ENCODE data around the gene PINK1. TPM values are rescaled to one million over a fixed set of nuclear protein-coding genes. Genes with fewer than 3 reads are reported as not detected.

Gene PINK1
- total RNA-seq, 2 experiments from 2014 or later = 1.9 to 2.1 TPM

DNA sequence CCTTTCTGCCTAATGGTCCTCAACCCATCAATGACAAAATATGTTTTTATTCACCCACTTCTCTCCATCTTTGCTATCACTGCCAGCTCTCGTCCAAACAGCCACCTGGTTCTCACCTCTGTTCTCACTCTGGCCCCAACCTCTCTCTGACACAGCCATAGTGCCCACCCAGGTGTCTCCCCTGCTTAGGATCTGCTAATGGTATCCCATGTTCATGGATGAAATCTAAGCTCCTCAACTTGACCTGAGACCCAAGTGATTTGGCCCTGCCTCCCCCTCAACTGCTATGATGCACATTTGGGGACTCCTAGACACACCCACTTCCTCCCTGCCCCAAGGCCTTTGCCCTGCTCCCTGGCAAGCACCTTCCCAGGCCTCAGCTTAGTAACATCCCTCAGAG is 58.6 kb downstream of the PINK1 start:
- no peak overlapping the region for H3K27ac Mint-ChIP-seq
- H3K27me3 Mint-ChIP-seq = no peaks in the 10 kb centered on the region
- DNase-seq = no peak
- no peak overlapping the region for H3K4me3 Mint-ChIP-seq
- no peaks in the 10 kb centered on the region for H3K9me3 Mint-ChIP-seq
- H3K4me1 Mint-ChIP-seq = peaks cover 7% of the 10 kb centered on the region
- H3K36me3 Mint-ChIP-seq = no peaks in the 10 kb centered on the region

DNA sequence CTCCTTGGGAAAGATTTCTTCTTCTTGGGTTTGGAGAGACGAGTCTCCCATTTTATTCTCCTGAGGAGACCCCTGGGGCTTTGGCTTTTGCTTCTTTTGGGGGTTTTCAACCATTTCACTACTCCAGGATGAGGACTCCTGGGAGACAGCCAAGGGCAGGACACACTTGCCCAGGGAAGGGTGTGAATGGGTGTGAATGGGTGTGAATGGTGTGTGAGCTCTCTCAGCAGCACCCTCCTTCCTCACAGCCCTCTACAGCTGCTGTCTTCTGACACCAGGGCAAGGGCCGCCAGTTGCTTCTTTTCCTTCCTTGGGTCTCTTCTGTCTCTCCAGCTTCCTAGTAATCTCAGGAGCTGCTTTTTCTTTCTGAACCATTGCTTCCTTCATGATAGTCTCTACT is 60.4 kb downstream of the PINK1 start:
- Mint-ChIP-seq H3K36me3 (no peaks in the 10 kb centered on the region), H3K27ac (no peak overlapping the region), H3K4me1 (peaks cover 7% of the 10 kb centered on the region), H3K27me3 (no peaks in the 10 kb centered on the region), H3K9me3 (no peaks in the 10 kb centered on the region), H3K4me3 (no peak overlapping the region)
- no peak for DNase-seq

DNA sequence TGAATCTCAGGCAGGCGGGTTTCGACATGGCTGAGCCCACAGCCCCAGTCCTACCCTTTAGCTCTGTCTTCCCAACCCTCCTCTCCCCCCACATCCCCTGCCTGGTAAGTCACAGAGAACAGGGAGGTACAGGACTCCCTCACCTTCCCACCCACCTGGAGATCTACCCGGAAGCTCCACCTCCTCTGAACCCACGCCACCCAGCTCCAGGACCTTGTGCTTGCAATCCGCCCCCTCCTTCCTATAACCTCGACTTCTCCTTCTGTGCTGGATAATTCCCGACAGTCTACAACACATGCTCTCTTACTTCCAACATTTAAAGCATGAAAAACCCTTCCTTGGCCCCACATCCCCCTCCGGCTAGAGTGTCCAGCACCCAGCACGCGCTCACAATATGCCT is 62.3 kb downstream of the PINK1 start:
- H3K4me3 Mint-ChIP-seq = peak overlapping the region; percentile 78
- no peak for DNase-seq
- H3K36me3 Mint-ChIP-seq = no peaks in the 10 kb centered on the region
- H3K4me1 Mint-ChIP-seq = peaks cover 7% of the 10 kb centered on the region
- no peak overlapping the region for H3K27ac Mint-ChIP-seq
- no peaks in the 10 kb centered on the region for H3K27me3 Mint-ChIP-seq
- no peaks in the 10 kb centered on the region for H3K9me3 Mint-ChIP-seq

DNA sequence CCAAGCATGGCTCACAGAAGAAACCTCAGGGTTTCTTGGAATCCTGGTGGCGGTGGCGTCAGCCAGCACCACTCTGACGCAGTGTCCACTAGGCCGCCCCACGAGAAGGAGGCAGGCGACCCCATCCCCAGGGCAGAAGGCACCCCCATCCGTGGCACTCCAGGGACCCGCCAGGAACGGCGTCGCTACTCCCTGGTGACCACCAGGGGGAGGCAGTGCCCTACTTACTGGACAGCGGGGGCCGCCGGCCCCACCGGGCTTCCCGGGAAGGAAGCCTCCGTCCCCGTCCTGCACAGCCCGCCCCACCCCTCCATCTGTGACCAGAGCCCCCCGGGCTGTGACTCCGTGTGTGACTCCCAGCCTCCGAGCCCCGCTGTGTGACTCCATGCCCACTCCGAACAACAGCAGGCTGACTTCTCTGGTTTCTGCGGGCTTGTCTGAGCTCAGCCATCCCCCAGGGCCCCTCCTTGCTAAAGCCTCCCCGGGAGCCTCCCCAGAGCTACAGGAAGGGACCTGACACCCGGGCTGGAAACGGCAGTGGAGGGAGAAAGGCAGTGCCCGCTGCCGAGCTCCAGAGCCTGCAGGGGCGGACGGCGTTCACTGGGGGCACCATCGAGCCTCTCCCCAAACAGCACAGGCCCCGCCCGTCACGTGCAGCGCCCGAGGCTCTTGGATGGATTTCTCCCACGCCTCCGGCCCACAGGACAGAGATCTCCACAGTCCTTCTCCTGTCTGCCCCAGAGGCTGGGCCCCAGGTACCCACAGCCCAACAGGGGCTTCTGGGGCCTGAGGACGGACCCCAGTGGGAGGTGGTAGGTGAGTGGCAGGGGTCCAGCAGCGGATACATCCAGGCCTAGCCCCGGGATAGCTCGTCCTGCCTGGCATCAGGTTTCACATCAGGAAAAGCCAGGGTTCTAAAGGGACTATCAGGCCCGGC is 63.4 kb downstream of the PINK1 start:
- H3K4me1 Mint-ChIP-seq = peaks cover 7% of the 10 kb centered on the region
- no peaks in the 10 kb centered on the region for H3K36me3 Mint-ChIP-seq
- H3K4me3 Mint-ChIP-seq = peak overlapping the region; percentile 78
- peak overlapping the region; percentile 25 for H3K27ac Mint-ChIP-seq
- no peaks in the 10 kb centered on the region for H3K9me3 Mint-ChIP-seq
- peak; percentile 78 for DNase-seq
- H3K27me3 Mint-ChIP-seq = no peaks in the 10 kb centered on the region

DNA sequence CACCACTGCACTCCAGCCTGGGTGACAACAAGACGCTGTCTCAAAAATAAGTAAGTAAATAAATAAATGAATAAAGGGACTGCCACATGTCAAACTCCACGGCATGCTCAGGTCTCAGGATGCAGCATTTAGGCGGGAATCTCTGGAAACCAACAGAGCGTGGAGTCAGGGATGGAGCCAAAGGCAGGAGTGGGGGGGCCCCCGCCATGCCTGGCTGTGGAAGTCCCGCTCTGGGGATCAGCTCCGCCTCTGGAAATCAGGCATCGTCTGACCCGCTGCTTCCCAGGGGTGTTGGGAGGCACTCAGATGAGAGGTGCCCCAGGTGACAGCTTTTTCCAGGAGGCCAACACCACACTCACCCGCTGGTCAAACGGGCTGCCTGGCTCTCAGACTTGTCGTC is 64.3 kb downstream of the PINK1 start:
- no peaks in the 10 kb centered on the region for H3K9me3 Mint-ChIP-seq
- no peak overlapping the region for H3K27ac Mint-ChIP-seq
- no peaks in the 10 kb centered on the region for H3K36me3 Mint-ChIP-seq
- H3K27me3 Mint-ChIP-seq = no peaks in the 10 kb centered on the region
- H3K4me1 Mint-ChIP-seq = peaks cover 7% of the 10 kb centered on the region
- no peak for DNase-seq
- H3K4me3 Mint-ChIP-seq = no peak overlapping the region

DNA sequence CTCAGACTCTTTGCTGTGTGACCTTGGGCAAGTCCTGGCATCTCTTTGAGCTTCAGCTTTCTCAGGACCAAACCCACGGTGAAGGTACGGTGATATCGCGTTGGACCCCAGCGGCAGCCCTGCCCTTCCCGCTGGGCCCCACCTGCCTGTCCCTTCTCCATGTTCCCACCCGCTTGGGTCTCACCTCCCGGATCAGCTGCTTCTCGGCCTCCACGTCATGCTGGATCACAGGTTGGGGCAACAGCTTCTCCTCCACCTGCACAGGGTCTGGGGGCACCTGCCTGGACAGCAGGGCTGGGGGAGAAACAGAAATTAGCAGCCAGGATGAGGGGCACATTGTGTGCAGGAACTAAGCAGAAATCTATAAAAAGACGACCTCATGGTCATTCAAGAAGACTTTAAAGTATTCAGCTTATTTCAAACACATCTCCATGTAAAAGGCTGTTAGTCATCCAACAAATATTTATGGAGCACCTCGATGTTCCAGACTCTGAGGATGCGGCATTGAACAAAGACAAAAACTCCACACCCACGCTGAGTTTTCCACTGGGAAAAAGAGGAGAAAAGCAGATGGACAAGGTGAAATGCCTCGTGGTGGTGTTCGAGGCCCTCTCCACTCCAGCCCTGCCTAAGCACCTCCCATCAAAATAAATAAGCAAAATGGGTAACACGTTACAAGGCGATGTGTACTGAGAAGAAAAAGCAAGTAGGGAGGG is 65.1 kb downstream of the PINK1 start:
- no peak overlapping the region for H3K4me3 Mint-ChIP-seq
- peaks cover 7% of the 10 kb centered on the region for H3K4me1 Mint-ChIP-seq
- no peaks in the 10 kb centered on the region for H3K9me3 Mint-ChIP-seq

DNA sequence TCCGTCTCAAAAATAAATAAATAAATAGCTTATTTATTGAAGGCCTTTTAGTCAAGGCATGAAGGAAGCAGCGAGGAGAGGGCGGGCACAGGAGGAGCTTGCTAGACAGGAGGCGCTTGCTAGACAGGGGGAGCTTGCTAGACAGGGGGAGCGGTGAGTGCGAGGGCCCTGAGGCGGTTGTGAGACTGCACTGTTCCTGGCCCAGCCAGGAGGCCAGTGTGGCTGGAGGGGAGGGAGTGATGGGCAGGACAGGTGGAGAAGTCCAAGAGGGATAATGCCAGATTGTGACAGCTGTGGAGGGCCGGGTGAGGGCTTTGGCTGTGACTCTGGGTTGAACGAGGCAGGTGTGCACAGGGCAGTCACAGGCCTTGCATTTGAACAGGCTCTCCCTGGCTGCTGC is 66.3 kb downstream of the PINK1 start:
- Mint-ChIP-seq H3K36me3 (no peaks in the 10 kb centered on the region), H3K27me3 (no peaks in the 10 kb centered on the region), H3K4me1 (peaks cover 7% of the 10 kb centered on the region), H3K4me3 (no peak overlapping the region), H3K9me3 (no peaks in the 10 kb centered on the region), H3K27ac (no peak overlapping the region)
- DNase-seq = no peak

More for the DNA sequence above, 65.1 kb downstream of the PINK1 start:
- no peak overlapping the region for H3K27ac Mint-ChIP-seq
- no peak for DNase-seq
- H3K36me3 Mint-ChIP-seq = no peaks in the 10 kb centered on the region
- H3K27me3 Mint-ChIP-seq = no peaks in the 10 kb centered on the region

DNA sequence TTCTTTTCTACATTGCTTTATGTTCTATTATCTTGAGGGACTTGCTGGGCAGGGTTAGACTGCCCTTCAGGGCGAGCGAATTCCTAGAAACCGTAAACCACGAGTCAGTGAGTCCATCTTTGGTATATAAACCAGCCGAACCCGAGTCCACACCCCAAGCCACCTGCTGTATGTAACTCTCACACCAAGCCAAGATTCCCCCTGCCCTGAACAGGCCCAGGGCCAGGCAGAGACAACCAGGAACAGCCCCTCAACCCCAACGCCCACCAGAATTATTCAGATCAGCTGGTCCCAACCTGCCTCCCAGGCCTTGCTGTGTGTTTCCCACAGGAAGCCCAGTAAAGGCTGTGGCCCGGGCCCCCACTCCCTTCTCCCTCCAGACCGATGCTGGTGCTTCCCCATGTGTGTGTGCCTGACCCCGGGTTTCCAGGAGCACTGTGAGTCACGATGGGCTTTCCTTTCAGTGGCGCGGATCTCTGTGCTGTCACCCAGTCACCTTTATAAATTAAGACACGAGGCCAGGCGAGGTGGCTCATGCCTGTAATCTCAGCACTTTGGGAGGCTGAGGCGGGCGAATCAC is 67.5 kb downstream of the PINK1 start:
- Mint-ChIP-seq H3K36me3 (no peaks in the 10 kb centered on the region), H3K27ac (no peak overlapping the region), H3K4me3 (no peak overlapping the region), H3K27me3 (no peaks in the 10 kb centered on the region), H3K9me3 (no peaks in the 10 kb centered on the region), H3K4me1 (peaks cover 7% of the 10 kb centered on the region)
- no peak for DNase-seq

Other genes with a start within 250 kb of the PINK1 start
- gene CAMK2N1, start 147.2 kb upstream of the PINK1 start, total RNA-seq = under 1 TPM; 0.25 to 0.52 TPM
- 10 to 100 TPM; 19.7 to 20.4 TPM for gene MUL1, start 125.3 kb upstream of the PINK1 start, total RNA-seq
- not detected for gene FAM43B, start 80.9 kb upstream of the PINK1 start, total RNA-seq
- not detected for gene CDA, start 44.4 kb upstream of the PINK1 start, total RNA-seq
- 100 to 1,000 TPM; 156 to 164 TPM for gene DDOST, start 27.9 kb downstream of the PINK1 start, total RNA-seq
- under 1 TPM in 1 of 2 experiments, not detected in 1; 0.16 TPM for gene KIF17, start 84.5 kb downstream of the PINK1 start, total RNA-seq
- gene SH2D5, start 99.2 kb downstream of the PINK1 start, total RNA-seq = 1 to 10 TPM; 2.7 to 2.8 TPM
- gene HP1BP3, start 153.8 kb downstream of the PINK1 start, total RNA-seq = 100 to 1,000 TPM; 156 to 169 TPM

Data from activated naive CD8-positive, alpha-beta T cell treated with anti-CD3 and anti-CD28 coated beads for 36 hours (primary cell).